GM12875 (cell line): ENCODE results near the gene ADCK1.

Source experiments
- H3K4me3 ChIP-seq: one replicate; pipeline ENCODE4 v1.5.1; 2011; ENCODE audit warnings: low read depth, low read length, control low read depth
- CTCF ChIP-seq: IDR thresholded peaks from 2 replicates; pipeline ENCODE4 v1.5.1; 2011; ENCODE audit warnings: low read depth, mild to moderate bottlenecking, control low read depth, inconsistent platforms, low read length, moderate library complexity, borderline replicate concordance; ENCODE audit not compliant: insufficient read depth

ADCK1 gene

GRCh38 chr14:77872983-77873382 is 73.1 kb downstream of the ADCK1 start:
- no peak overlapping the region for H3K4me3 ChIP-seq
- TF ChIP-seq CTCF, result no peak

- TF ChIP-seq CTCF, result no peak
These were observed 78.9 kb downstream of the ADCK1 start for GRCh38 chr14:77878783-77879182.

GRCh38 chr14:77880056-77880455 is 80.1 kb downstream of the ADCK1 start:
- TF ChIP-seq CTCF, result no peak
- no peak overlapping the region for H3K4me3 ChIP-seq

More at GRCh38 chr14:77878783-77879182, 78.9 kb downstream of the ADCK1 start:
- no peak overlapping the region for H3K4me3 ChIP-seq

- H3K4me3 ChIP-seq, result no peak overlapping the region
- no peak for TF ChIP-seq CTCF
These were observed 82.2 kb downstream of the ADCK1 start for GRCh38 chr14:77882098-77882497.

- no peak overlapping the region for H3K4me3 ChIP-seq
- TF ChIP-seq CTCF, result no peak
These were observed 82.7 kb downstream of the ADCK1 start for GRCh38 chr14:77882636-77883035.

- H3K4me3 ChIP-seq, result no peak overlapping the region
- TF ChIP-seq CTCF, result no peak
These were observed 83.4 kb downstream of the ADCK1 start for GRCh38 chr14:77883131-77883846.

- no peak overlapping the region for H3K4me3 ChIP-seq
- no peak for TF ChIP-seq CTCF
These were observed 83.9 kb downstream of the ADCK1 start for GRCh38 chr14:77883847-77884238.
